ENCODE results near the gene NLRP1. TPM values are rescaled to one million over a fixed set of nuclear protein-coding genes. Genes with fewer than 3 reads are reported as not detected.

The NLRP1 gene
- total RNA-seq, 1 donor: 41.3 TPM

DNA sequence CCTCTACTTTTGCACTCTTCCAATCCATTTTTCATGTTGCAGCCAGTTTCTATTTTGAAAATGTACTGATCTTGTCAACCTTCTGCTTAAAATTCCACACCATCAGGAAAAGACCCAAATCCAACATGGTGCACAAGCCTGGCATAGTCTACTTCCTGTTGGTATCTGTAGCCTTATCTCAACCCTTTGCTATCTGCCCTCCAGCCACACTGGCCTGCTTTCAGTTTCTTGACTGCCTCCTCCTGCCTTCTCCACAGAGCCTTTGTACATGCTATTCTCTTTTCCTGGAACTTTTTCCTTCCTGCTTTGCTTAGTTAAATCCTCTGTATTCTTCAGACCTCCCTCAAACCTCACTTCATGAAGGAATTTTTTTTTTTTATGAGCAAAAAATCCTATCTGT lies 31.5 kb downstream of the NLRP1 start:
- Histone ChIP-seq H3K79me2 (ENCODE audit: insufficient read depth, low read length) (peaks cover 36% of the 10 kb centered on the region), H3K27ac (ENCODE audit: low read depth, low read length) (no peak overlapping the region), H2AFZ (ENCODE audit: low read length) (no peak overlapping the region), H4K20me1 (ENCODE audit: insufficient read depth, low read length) (no peaks in the 10 kb centered on the region), H3K27me3 (ENCODE audit: insufficient read depth, low read length) (no peaks in the 10 kb centered on the region), H3K4me1 (ENCODE audit: insufficient read depth, low read length) (peaks cover 13% of the 10 kb centered on the region), H3K4me2 (ENCODE audit: insufficient read depth, low read length) (no peak overlapping the region), H3K36me3 (ENCODE audit: insufficient read depth, low read length) (peaks cover 46% of the 10 kb centered on the region), H3K4me3 (ENCODE audit: insufficient read depth, low read length) (no peak overlapping the region), H3K9me3 (ENCODE audit: low read depth, low read length) (no peaks in the 10 kb centered on the region)
- DNase-seq (ENCODE audit: insufficient read length, low spot score, missing footprints): no peak
- TF ChIP-seq, protein P1, sequence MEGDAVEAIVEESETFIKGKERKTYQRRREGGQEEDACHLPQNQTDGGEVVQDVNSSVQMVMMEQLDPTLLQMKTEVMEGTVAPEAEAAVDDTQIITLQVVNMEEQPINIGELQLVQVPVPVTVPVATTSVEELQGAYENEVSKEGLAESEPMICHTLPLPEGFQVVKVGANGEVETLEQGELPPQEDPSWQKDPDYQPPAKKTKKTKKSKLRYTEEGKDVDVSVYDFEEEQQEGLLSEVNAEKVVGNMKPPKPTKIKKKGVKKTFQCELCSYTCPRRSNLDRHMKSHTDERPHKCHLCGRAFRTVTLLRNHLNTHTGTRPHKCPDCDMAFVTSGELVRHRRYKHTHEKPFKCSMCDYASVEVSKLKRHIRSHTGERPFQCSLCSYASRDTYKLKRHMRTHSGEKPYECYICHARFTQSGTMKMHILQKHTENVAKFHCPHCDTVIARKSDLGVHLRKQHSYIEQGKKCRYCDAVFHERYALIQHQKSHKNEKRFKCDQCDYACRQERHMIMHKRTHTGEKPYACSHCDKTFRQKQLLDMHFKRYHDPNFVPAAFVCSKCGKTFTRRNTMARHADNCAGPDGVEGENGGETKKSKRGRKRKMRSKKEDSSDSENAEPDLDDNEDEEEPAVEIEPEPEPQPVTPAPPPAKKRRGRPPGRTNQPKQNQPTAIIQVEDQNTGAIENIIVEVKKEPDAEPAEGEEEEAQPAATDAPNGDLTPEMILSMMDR (IDR thresholded peaks at IDR 0.05; ENCODE audit: extremely low read depth, low read depth, low read length): no peak

DNA sequence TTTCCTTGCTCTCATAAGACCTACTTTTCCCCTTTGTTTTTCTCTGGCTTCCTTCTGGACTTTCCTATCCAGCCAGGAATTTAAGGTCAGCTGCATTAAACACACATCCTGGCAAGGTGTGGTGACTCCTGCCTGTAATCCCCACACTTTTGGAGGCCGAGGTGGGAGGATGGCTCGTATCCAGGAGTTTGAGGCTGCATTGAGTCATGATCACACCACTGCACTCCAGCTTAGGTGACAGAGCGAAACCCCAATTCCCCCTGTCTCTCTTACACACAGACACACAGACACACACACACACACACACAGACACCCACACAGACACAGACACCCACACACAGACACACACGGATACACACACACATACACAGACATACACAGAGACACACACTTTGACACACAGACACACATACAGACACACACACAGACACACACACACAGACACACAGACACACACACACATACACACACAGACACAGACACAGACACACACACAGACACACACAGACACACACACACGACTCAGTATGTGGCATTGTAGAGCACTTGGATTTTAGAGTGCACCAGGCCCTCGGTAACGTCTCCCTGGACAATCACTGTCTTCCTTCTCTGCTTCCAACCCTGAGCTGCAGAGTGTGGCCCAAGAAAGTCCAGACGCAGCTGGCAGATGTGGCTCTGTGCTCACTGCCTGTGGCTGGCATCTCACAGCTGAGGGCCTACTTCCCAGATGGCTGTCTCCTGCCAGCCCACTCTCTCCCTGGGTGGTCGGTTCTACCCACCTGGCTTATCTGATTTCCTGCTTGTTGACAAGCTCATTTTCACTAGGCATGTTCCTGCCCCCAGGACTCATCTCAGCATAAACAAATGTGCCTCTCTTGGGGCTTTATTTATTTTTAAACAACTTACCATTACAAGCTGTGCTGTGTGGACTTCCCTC lies 39.0 kb downstream of the NLRP1 start:
- no peak overlapping the region for H3K27ac ChIP-seq (ENCODE audit: low read depth, low read length)
- H3K4me3 ChIP-seq (ENCODE audit: insufficient read depth, low read length): no peak overlapping the region
- no peaks in the 10 kb centered on the region for H3K4me1 ChIP-seq (ENCODE audit: insufficient read depth, low read length)
- TF ChIP-seq, protein P1 (IDR thresholded peaks at IDR 0.05; ENCODE audit: extremely low read depth, low read depth, low read length): no peak
- no peak for DNase-seq (ENCODE audit: insufficient read length, low spot score, missing footprints)
- H3K79me2 ChIP-seq (ENCODE audit: insufficient read depth, low read length): no peaks in the 10 kb centered on the region
- no peaks in the 10 kb centered on the region for H4K20me1 ChIP-seq (ENCODE audit: insufficient read depth, low read length)
- no peak overlapping the region for H3K4me2 ChIP-seq (ENCODE audit: insufficient read depth, low read length)
- no peaks in the 10 kb centered on the region for H3K9me3 ChIP-seq (ENCODE audit: low read depth, low read length)
- H3K27me3 ChIP-seq (ENCODE audit: insufficient read depth, low read length): no peaks in the 10 kb centered on the region
- no peak overlapping the region for H2AFZ ChIP-seq (ENCODE audit: low read length)
- H3K36me3 ChIP-seq (ENCODE audit: insufficient read depth, low read length): peaks cover 75% of the 10 kb centered on the region

DNA sequence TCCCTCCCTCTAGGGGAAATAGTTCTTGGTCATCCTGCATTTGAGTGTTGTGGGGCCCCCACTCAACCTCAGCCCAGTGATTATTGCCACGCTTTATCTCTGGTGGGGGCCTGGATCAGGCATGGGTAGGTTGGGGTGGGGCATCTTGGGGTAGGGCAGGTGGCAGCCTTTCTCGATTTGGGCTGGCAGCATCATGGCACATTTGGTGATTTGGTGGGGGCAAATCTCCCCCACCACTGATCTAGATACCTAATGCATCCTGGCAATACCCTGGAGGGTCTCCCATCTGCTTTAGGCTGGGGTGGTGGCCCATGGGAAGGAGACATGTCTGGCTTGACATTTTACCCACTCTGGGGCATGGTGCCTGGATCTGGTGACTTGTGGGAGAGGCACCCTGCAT lies 40.2 kb downstream of the NLRP1 start:
- Histone ChIP-seq H3K27ac (ENCODE audit: low read depth, low read length) (no peak overlapping the region), H3K4me3 (ENCODE audit: insufficient read depth, low read length) (no peak overlapping the region), H3K36me3 (ENCODE audit: insufficient read depth, low read length) (peaks cover 78% of the 10 kb centered on the region)

More for the DNA sequence above, 40.2 kb downstream of the NLRP1 start:
- TF ChIP-seq, protein P1 (IDR thresholded peaks at IDR 0.05; ENCODE audit: extremely low read depth, low read depth, low read length): no peak
- Histone ChIP-seq H4K20me1 (ENCODE audit: insufficient read depth, low read length) (no peaks in the 10 kb centered on the region), H3K27me3 (ENCODE audit: insufficient read depth, low read length) (no peaks in the 10 kb centered on the region), H2AFZ (ENCODE audit: low read length) (no peak overlapping the region), H3K4me1 (ENCODE audit: insufficient read depth, low read length) (no peaks in the 10 kb centered on the region), H3K9me3 (ENCODE audit: low read depth, low read length) (no peaks in the 10 kb centered on the region), H3K79me2 (ENCODE audit: insufficient read depth, low read length) (no peaks in the 10 kb centered on the region), H3K4me2 (ENCODE audit: insufficient read depth, low read length) (no peak overlapping the region)
- DNase-seq (ENCODE audit: insufficient read length, low spot score, missing footprints): no peak

Data from osteoblast (primary cell).